Esophagus squamous epithelium (tissue), 5 donors: ENCODE data around the gene GMDS. TPM values are rescaled to one million over a fixed set of nuclear protein-coding genes. Genes with fewer than 3 reads are reported as not detected.
"Not testable (repeated sequence)": the region's sequence is repeated elsewhere in the genome, so short reads cannot be mapped to it uniquely, and the experiment has no call there.

Experiments used
- DNase-seq: peaks from one replicate; lab custom pipeline; 2025; lab: John Stamatoyannopoulos, UW
- H3K27ac ChIP-seq, 4 donors: fragments of 200-600 bp; sonication (generic); one replicate each; pipeline ENCODE4 v1.5.1; 2016 to 2019; ENCODE audit warnings: mild to moderate bottlenecking in 1 of 4
- H3K27me3 ChIP-seq, 4 donors: fragments of 200-600 bp; sonication (generic); 1 replicate in 3 of 4; 2 replicates in 1 of 4; pipeline versions ENCODE4 v1.5.1 to v1.6.0; 2017 to 2021; ENCODE audit warnings: antibody characterized with exemption in 1 of 4
- H3K36me3 ChIP-seq, 3 donors: fragments of 200-600 bp; sonication (generic); one replicate each; pipeline ENCODE4 v1.5.1; 2016 to 2019
- H3K4me1 ChIP-seq, 3 donors: fragments of 200-600 bp; sonication (generic); one replicate each; pipeline ENCODE4 v1.5.1; 2017 to 2019
- H3K4me3 ChIP-seq, 4 donors: fragments of 200-600 bp; sonication (generic); 1 replicate in 3 of 4; 2 replicates in 1 of 4; pipeline ENCODE4 v1.5.1; 2016 to 2019; ENCODE audit warnings: mild to moderate bottlenecking in 2 of 4, moderate library complexity in 1 of 4
- H3K9me3 ChIP-seq, 3 donors: fragments of 200-600 bp; sonication (generic); one replicate each; pipeline ENCODE4 v1.5.1; 2016 to 2019
- CTCF ChIP-seq, 6 experiments: fragments of 450-650 bp in 4 of 6; fragments of 200-600 bp in 2 of 6; sonication (generic) in 2 of 6; IDR thresholded peaks; one replicate each; pipeline ENCODE4 v1.5.1; 2016 to 2019; ENCODE audit warnings: antibody characterized with exemption in 6 of 6, mild to moderate bottlenecking in 4 of 6, moderate library complexity in 4 of 6
- POLR2A ChIP-seq, 4 donors: fragments of 450-650 bp; IDR thresholded peaks; one replicate each; pipeline ENCODE4 v1.6.1; 2017; ENCODE audit warnings: antibody characterized with exemption in 4 of 4, mild to moderate bottlenecking in 4 of 4, moderate library complexity in 3 of 4
- WGBS, 2 donors: methylation state at CpG; one replicate each; pipeline ENCODE4 v1.1.5; 2018; 5-methylcytosine and 5-hydroxymethylcytosine counted together
- intact Hi-C: fragments of 100-400 bp; cut with DNase I; formaldehyde crosslinking; loops from one replicate; pipeline ENCODE4 v1.15.0; 2022
- total RNA-seq, 4 donors: library from RNA; depleted of rRNA; stranded (reverse); fragments of >200 nt; gene quantifications; one replicate each; pipeline ENCODE4 v1.1.0, GENCODE V29; 2016
- donor health status: DM: yes; HTN: yes; CAD: no.

The GMDS gene
- total RNA-seq, 4 donors from 2014 or later, result 17.9 to 58.7 (median 36.7) TPM

- intact Hi-C loops, result no loop called here
- no peak for DNase-seq
- peaks cover 0 to 5% (median 0%) of the 10 kb centered on the region in 3 donors for H3K9me3 ChIP-seq
- WGBS, 2 donors, result 95 to 96% methylated on average over 3 of the region's 3 CpGs
- H3K4me3 ChIP-seq, result no peak overlapping the region
- TF ChIP-seq CTCF (IDR thresholded peaks at IDR 0.05) (no peak), POLR2A (IDR thresholded peaks at IDR 0.05) (no peak)
- no peaks in the 10 kb centered on the region for H3K4me1 ChIP-seq
- no peaks in the 10 kb centered on the region for H3K27me3 ChIP-seq
- H3K36me3 ChIP-seq, result no peaks in the 10 kb centered on the region
- no peak overlapping the region for H3K27ac ChIP-seq
Measured at GRCh38 chr6:1846611-1847010, 398.8 kb downstream of the GMDS start.

GRCh38 chr6:1845543-1845942 lies 399.9 kb downstream of the GMDS start:
- H3K9me3 ChIP-seq, H3K4me3 ChIP-seq, H3K36me3 ChIP-seq, DNase-seq, H3K27me3 ChIP-seq, H3K4me1 ChIP-seq, intact Hi-C loops, H3K27ac ChIP-seq: not testable (repeated sequence)
- WGBS, 2 donors, result 90 to 98% methylated on average over 4 to 5 of the region's 5 CpGs

- H3K27me3 ChIP-seq, result no peaks in the 10 kb centered on the region
- intact Hi-C loops, result no loop called here
- no peak overlapping the region for H3K27ac ChIP-seq
- H3K36me3 ChIP-seq, result no peaks in the 10 kb centered on the region
- no peak for DNase-seq
- peaks cover 0 to 11% (median 0%) of the 10 kb centered on the region in 3 donors for H3K4me1 ChIP-seq
- H3K4me3 ChIP-seq, result no peak overlapping the region
- peaks cover 0 to 5% (median 0%) of the 10 kb centered on the region in 3 donors for H3K9me3 ChIP-seq
- TF ChIP-seq POLR2A (IDR thresholded peaks at IDR 0.05) (no peak), CTCF (IDR thresholded peaks at IDR 0.05) (no peak)
- WGBS, 2 donors, result 82 to 94% methylated on average over 1 to 2 of the region's 2 CpGs
Measured at GRCh38 chr6:1842334-1842733, 403.1 kb downstream of the GMDS start.

GRCh38 chr6:1841136-1841535 lies 404.3 kb downstream of the GMDS start:
- Histone ChIP-seq H3K27ac (no peak overlapping the region), H3K4me3 (no peak overlapping the region), H3K36me3 (no peaks in the 10 kb centered on the region), H3K4me1 (peaks cover 0 to 11% (median 0%) of the 10 kb centered on the region in 3 donors), H3K27me3 (no peaks in the 10 kb centered on the region), H3K9me3 (peaks cover 0 to 5% (median 0%) of the 10 kb centered on the region in 3 donors)
- TF ChIP-seq POLR2A (IDR thresholded peaks at IDR 0.05) (no peak), CTCF (IDR thresholded peaks at IDR 0.05) (no peak)
- no peak for DNase-seq
- intact Hi-C loops, result no loop called here
- 70 to 77% methylated on average over 3 of the region's 3 CpGs for WGBS, 2 donors

GRCh38 chr6:1840491-1841121 lies 404.8 kb downstream of the GMDS start:
- WGBS, 2 donors, result 86 to 91% methylated on average over 13 of the region's 13 CpGs
- H3K27me3 ChIP-seq, result no peaks in the 10 kb centered on the region
- intact Hi-C loops, result no loop called here
- peaks cover 0 to 3% (median 0%) of the 10 kb centered on the region in 3 donors for H3K9me3 ChIP-seq
- DNase-seq, result no peak
- H3K4me1 ChIP-seq, result peaks cover 0 to 11% (median 0%) of the 10 kb centered on the region in 3 donors
- no peaks in the 10 kb centered on the region for H3K36me3 ChIP-seq
- no peak overlapping the region for H3K27ac ChIP-seq
- no peak for TF ChIP-seq CTCF (IDR thresholded peaks at IDR 0.05)
- no peak for TF ChIP-seq POLR2A (IDR thresholded peaks at IDR 0.05)
- no peak overlapping the region for H3K4me3 ChIP-seq
